IMR-90 (cell line): ENCODE measurements around the gene TCF4. TPM values are rescaled to one million over a fixed set of nuclear protein-coding genes. Genes with fewer than 3 reads are reported as not detected.
A peak's percentile ranks its signal among the peaks of the same experiment; 100 is the strongest.

Experiments
- ATAC-seq: fragments of 200-7000 bp; cut with Tn5 transposase; 2 replicates; pipeline ENCODE4 v1.9.1; 2020; ENCODE audit warnings: low read depth, mild to moderate bottlenecking, moderate library complexity
- BruUV-seq: library from RNA; stranded (reverse); fragments of 400-500 nt; replicated peaks from 2 replicates; lab custom pipeline; 2021; lab: Mats Ljungman, UMichigan
- CTCF ChIA-PET: fragments of 300-600 bp; formaldehyde crosslinking; extraction: SDS; loops from one replicate; lab custom pipeline; 2021; ENCODE audit warnings: antibody characterized with exemption; lab: Yijun Ruan, JAX
- POLR2A ChIA-PET: fragments of 300-600 bp; sonication (Branson Sonifier 250); formaldehyde crosslinking; loops from one replicate; lab custom pipeline; 2022; ENCODE audit warnings: antibody characterized with exemption; ENCODE audit not compliant: unreplicated experiment; lab: Charles Lee
- DNase-seq: peaks from one replicate; pipeline ENCODE4 v3.0.0; 2013
- H2AFZ ChIP-seq: replicated peaks from 2 replicates; pipeline ENCODE3; 2013; ENCODE audit warnings: low read length, mild to moderate bottlenecking; ENCODE audit not compliant: poor library complexity
- H2AK5ac ChIP-seq: 2 replicates; pipeline ENCODE4 v1.6.1; 2013; ENCODE audit warnings: low read depth, low read length, inconsistent platforms
- H2AK9ac ChIP-seq: replicated peaks from 2 replicates; pipeline ENCODE3; 2013; ENCODE audit warnings: mild to moderate bottlenecking, low read depth, low read length, moderate library complexity; ENCODE audit not compliant: poor library complexity
- H2BK120ac ChIP-seq: 2 replicates; pipeline ENCODE4 v1.6.1; 2013; ENCODE audit warnings: low read depth, low read length, inconsistent platforms
- H2BK15ac ChIP-seq: 3 replicates; pipeline ENCODE4 v1.6.1; 2013; ENCODE audit warnings: low read depth, low read length, inconsistent platforms
- H2BK20ac ChIP-seq: 2 replicates; pipeline ENCODE4 v1.6.1; 2013; ENCODE audit warnings: low read depth, mild to moderate bottlenecking, inconsistent platforms, low read length, moderate library complexity
- H2BK5ac ChIP-seq: 2 replicates; pipeline ENCODE4 v1.6.1; 2013; ENCODE audit warnings: mild to moderate bottlenecking, low read depth, low read length, inconsistent platforms; ENCODE audit not compliant: poor library complexity, severe bottlenecking
- H3K14ac ChIP-seq: replicated peaks from 2 replicates; pipeline ENCODE4 v1.6.1; 2013; ENCODE audit warnings: low read depth, low read length, inconsistent platforms
- H3K18ac ChIP-seq: 2 replicates; pipeline ENCODE4 v1.6.1; 2013; ENCODE audit warnings: low read depth, low read length, control low read depth
- H3K23ac ChIP-seq: 2 replicates; pipeline ENCODE4 v1.6.1; 2013; ENCODE audit warnings: low read depth, low read length, inconsistent platforms
- H3K27ac ChIP-seq: 2 replicates; pipeline ENCODE4 v1.5.1; 2013; ENCODE audit warnings: mild to moderate bottlenecking, control low read depth, low read length; ENCODE audit not compliant: insufficient read depth
- H3K27me3 ChIP-seq: 2 replicates; pipeline ENCODE4 v1.6.1; 2013; ENCODE audit warnings: low read length; ENCODE audit not compliant: control insufficient read depth, insufficient read depth
- H3K36me3 ChIP-seq: 2 replicates; pipeline ENCODE4 v1.6.1; 2013; ENCODE audit warnings: low read length, mixed read lengths; ENCODE audit not compliant: control insufficient read depth, insufficient read depth
- H3K4ac ChIP-seq: 2 replicates; pipeline ENCODE4 v1.6.1; 2013; ENCODE audit warnings: low read depth, low read length, inconsistent platforms
- H3K4me1 ChIP-seq: 2 replicates; pipeline ENCODE4 v1.6.1; 2013; ENCODE audit warnings: low read length, mixed read lengths; ENCODE audit not compliant: control insufficient read depth, insufficient read depth
- H3K4me2 ChIP-seq: 2 replicates; pipeline ENCODE4 v1.6.1; 2013; ENCODE audit warnings: low read depth, mild to moderate bottlenecking, control low read depth, low read length, moderate library complexity
- H3K4me3 ChIP-seq: 2 replicates; pipeline ENCODE4 v1.5.1; 2013; ENCODE audit warnings: low read depth, mild to moderate bottlenecking, control low read depth, low read length, moderate library complexity; ENCODE audit not compliant: insufficient read depth
- H3K56ac ChIP-seq: 2 replicates; pipeline ENCODE4 v1.6.1; 2013; ENCODE audit warnings: low read length, inconsistent platforms; ENCODE audit not compliant: insufficient read depth; ENCODE audit errors: extremely low read depth
- H3K79me1 ChIP-seq, 2 experiments: 2 replicates each; pipeline ENCODE4 v1.6.1; 2013; ENCODE audit warnings: low read length in 2 of 2, inconsistent platforms in 1 of 2, low read depth in 1 of 2
- H3K9ac ChIP-seq: 2 replicates; pipeline ENCODE4 v1.6.1; 2013; ENCODE audit warnings: low read depth, low read length, control low read depth
- H3K9me1 ChIP-seq: 2 replicates; pipeline ENCODE4 v1.6.1; 2013; ENCODE audit warnings: low read length, inconsistent platforms; ENCODE audit not compliant: insufficient read depth
- H3K9me3 ChIP-seq: 2 replicates; pipeline ENCODE4 v1.6.1; 2013; ENCODE audit warnings: low read length; ENCODE audit not compliant: control insufficient read depth, insufficient read depth
- H4K20me1 ChIP-seq: 2 replicates; pipeline ENCODE4 v1.6.1; 2013; ENCODE audit warnings: low read length, inconsistent platforms; ENCODE audit not compliant: insufficient read depth
- H4K5ac ChIP-seq: 2 replicates; pipeline ENCODE4 v1.6.1; 2013; ENCODE audit warnings: mild to moderate bottlenecking, low read depth, low read length, control low read depth
- H4K8ac ChIP-seq, 2 experiments: 2 replicates each; pipeline ENCODE4 v1.6.1; 2013; ENCODE audit warnings: low read depth in 2 of 2, low read length in 2 of 2, control low read depth in 1 of 2, inconsistent platforms in 1 of 2
- H4K91ac ChIP-seq: 2 replicates; pipeline ENCODE4 v1.6.1; 2013; ENCODE audit warnings: low read depth, low read length, inconsistent platforms; ENCODE audit not compliant: insufficient read depth
- CEBPB ChIP-seq: IDR thresholded peaks from 2 replicates; pipeline ENCODE4 v1.6.1; 2012; ENCODE audit warnings: low read depth, low read length, improper control_type of control experiment
- CHD1 ChIP-seq: IDR thresholded peaks from 2 replicates; pipeline ENCODE4 v1.6.1; 2012; ENCODE audit warnings: low read depth, low read length, improper control_type of control experiment
- MAFK ChIP-seq: IDR thresholded peaks from 2 replicates; pipeline ENCODE4 v1.6.1; 2012; ENCODE audit warnings: low read depth, low read length, improper control_type of control experiment
- NFE2L2 ChIP-seq: fragments of 150-350 bp; IDR thresholded peaks from 2 replicates; pipeline ENCODE4 v1.6.1; 2016; ENCODE audit warnings: low read depth, mild to moderate bottlenecking, low read length
- POLR2A ChIP-seq: IDR thresholded peaks from 2 replicates; pipeline ENCODE4 v1.6.1; 2012; ENCODE audit warnings: mild to moderate bottlenecking, low read depth, low read length
- RAD21 ChIP-seq: IDR thresholded peaks from 2 replicates; pipeline ENCODE4 v1.6.1; 2012; ENCODE audit warnings: low read length, improper control_type of control experiment
- RCOR1 ChIP-seq: IDR thresholded peaks from 2 replicates; pipeline ENCODE4 v1.6.1; 2012; ENCODE audit warnings: mild to moderate bottlenecking, low read length, improper control_type of control experiment; ENCODE audit not compliant: insufficient replicate concordance
- RFX5 ChIP-seq: IDR thresholded peaks from 2 replicates; pipeline ENCODE4 v1.8.0; 2012; ENCODE audit warnings: low read depth, mild to moderate bottlenecking, low read length, moderate library complexity
- SMC3 ChIP-seq: fragments of 150-350 bp; IDR thresholded peaks from 2 replicates; pipeline ENCODE4 v1.6.1; 2016; ENCODE audit warnings: low read depth, mild to moderate bottlenecking, antibody characterized with exemption, low read length, moderate library complexity
- WGBS, 2 experiments: methylation state at CpG; one replicate each; pipeline versions ENCODE4 v1.1.5 to v1.1.7; 2013; ENCODE audit warnings: missing lambda C conversion rate in 2 of 2; ENCODE audit not compliant: insufficient read length in 1 of 2; ENCODE audit errors: extremely low coverage in 2 of 2; 5-methylcytosine and 5-hydroxymethylcytosine counted together
- dilution Hi-C: fragments of 300-500 bp; cut with HindIII; formaldehyde crosslinking; loops from one replicate; pipeline ENCODE4 v1.14.3; 2018; ENCODE audit warnings: low sequenced_read_pairs; ENCODE audit not compliant: unreplicated experiment
- in situ Hi-C: fragments of 300-500 bp; cut with MboI; formaldehyde crosslinking; loops from 3 replicates; pipeline ENCODE4 v1.14.3; 2019; ENCODE audit warnings: low sequenced_read_pairs, inconsistent platforms, mixed read lengths
- intact Hi-C: fragments of 100-400 bp; cut with micrococcal nuclease; formaldehyde crosslinking; loops from 2 replicates; pipeline ENCODE4 v1.10.0; 2022
- polyA plus RNA-seq, 3 experiments: library from polyadenylated mRNA; depleted of rRNA; stranded (reverse); fragments of >200 nt; gene quantifications; 2 replicates each; pipeline ENCODE4 v1.2.3, GENCODE V29; 2012; ENCODE audit warnings: low replicate concordance in 1 of 3
- total RNA-seq: library from RNA; depleted of rRNA; stranded (reverse); fragments of >200 nt; gene quantifications from 2 replicates; pipeline ENCODE4 v1.2.3, GENCODE V29; 2012
- TF ChIP-seq, protein P1 (sequence below): conservative IDR thresholded peaks from 2 replicates; pipeline ENCODE4 v1.5.1; 2012; ENCODE audit warnings: mild to moderate bottlenecking, low read depth, low read length, improper control_type of control experiment

TCF4 gene
- total and polyA plus RNA-seq, 2 of the 4 experiments (the other 2 are of a cell fraction), result 30.0 to 87.1 TPM

DNA sequence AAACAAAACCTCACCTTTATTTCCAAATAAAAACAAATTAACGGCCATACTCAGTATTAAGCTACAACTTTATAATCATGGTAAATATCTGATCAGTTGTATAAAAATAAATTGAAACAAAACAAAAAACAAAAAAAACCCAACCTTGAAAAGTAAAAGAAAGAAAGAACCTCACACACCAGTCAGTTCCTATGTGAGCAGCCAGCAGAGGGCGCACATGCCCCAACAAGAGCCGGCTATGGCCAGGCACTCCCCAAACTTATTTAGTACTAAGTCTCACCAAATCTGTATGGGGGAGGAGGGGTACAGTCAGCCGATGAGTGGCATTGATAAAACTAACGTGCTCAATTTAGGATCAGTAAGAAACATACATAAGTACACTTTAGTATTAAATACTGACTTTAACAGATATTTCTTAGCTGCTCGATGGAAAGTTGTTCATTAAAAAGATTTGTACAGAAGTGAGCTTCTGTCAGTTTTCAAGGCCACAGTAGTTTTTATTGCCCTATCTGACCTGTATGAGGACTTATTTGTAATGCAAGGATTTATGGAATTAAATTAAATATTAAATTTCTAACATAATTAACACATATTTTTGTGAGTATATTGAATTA, 172.6 kb downstream of the TCF4 start:
- dilution Hi-C loops, result no loop called here
- WGBS, 2 experiments, result 100% methylated on average over 1 of the region's 6 CpGs; no CpG with 5 or more reads in 1 of the 2 experiments
- H3K79me1 ChIP-seq, result peaks cover 27 to 71% of the 10 kb centered on the region in 2 experiments
- H3K14ac ChIP-seq, result no peak overlapping the region
- H2AK5ac ChIP-seq, result no peak overlapping the region
- no peak overlapping the region for H4K5ac ChIP-seq
- H3K18ac ChIP-seq, result no peak overlapping the region
- H3K4me3 ChIP-seq, result no peak overlapping the region
- peak overlapping the region; percentile 11; the same call in 1 of the 2 replicates for H3K4me2 ChIP-seq
- no peaks in the 10 kb centered on the region for H3K9me3 ChIP-seq
- H2BK15ac ChIP-seq, result no peak overlapping the region
- ChIA-PET CTCF (interaction anchor here (0.5 to 2.2 kb wide), 13 partner anchors 9 to 1150 kb away, joined by 3 to 11 read pairs (median 3); no protein-coding TSS in a partner anchor), POLR2A (no interaction called here)
- no peak overlapping the region for H3K23ac ChIP-seq
- H3K4me1 ChIP-seq, result peaks cover 9% of the 10 kb centered on the region
- H3K27ac ChIP-seq, result no peak overlapping the region
- H4K20me1 ChIP-seq, result no peaks in the 10 kb centered on the region; the same call in 1 of the 2 replicates
- TF ChIP-seq NFE2L2 (no peak), RFX5 (no peak), RAD21 (peak; percentile 94), CEBPB (no peak), MAFK (no peak), SMC3 (peak; percentile 96), CHD1 (no peak), RCOR1 (no peak), POLR2A (no peak)
- TF ChIP-seq, protein P1, sequence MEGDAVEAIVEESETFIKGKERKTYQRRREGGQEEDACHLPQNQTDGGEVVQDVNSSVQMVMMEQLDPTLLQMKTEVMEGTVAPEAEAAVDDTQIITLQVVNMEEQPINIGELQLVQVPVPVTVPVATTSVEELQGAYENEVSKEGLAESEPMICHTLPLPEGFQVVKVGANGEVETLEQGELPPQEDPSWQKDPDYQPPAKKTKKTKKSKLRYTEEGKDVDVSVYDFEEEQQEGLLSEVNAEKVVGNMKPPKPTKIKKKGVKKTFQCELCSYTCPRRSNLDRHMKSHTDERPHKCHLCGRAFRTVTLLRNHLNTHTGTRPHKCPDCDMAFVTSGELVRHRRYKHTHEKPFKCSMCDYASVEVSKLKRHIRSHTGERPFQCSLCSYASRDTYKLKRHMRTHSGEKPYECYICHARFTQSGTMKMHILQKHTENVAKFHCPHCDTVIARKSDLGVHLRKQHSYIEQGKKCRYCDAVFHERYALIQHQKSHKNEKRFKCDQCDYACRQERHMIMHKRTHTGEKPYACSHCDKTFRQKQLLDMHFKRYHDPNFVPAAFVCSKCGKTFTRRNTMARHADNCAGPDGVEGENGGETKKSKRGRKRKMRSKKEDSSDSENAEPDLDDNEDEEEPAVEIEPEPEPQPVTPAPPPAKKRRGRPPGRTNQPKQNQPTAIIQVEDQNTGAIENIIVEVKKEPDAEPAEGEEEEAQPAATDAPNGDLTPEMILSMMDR, result peak; percentile 90
- H4K8ac ChIP-seq, result no peak overlapping the region
- ATAC-seq (peak; percentile 92), DNase-seq (peak; percentile 86)
- H3K27me3 ChIP-seq, result no peaks in the 10 kb centered on the region
- H4K91ac ChIP-seq, result 0 out of 2 replicates have a peak overlapping the region, but pooled peaks have one; percentile 26
- H2BK120ac ChIP-seq, result peak overlapping the region; percentile 36; the same call in 1 of the 2 replicates
- H3K56ac ChIP-seq, result no peak overlapping the region
- H3K4ac ChIP-seq, result no peak overlapping the region; the same call in 1 of the 2 replicates
- peak overlapping the region; percentile 17 for H2BK5ac ChIP-seq
- H2BK20ac ChIP-seq, result no peak overlapping the region
- intact Hi-C loops, result loop anchor here (1.0 to 10.0 kb wide), 5 partner anchors 173 to 1161 kb away; partner anchors contain the start of gene TCF4
- in situ Hi-C loops, result loop anchor here (5.0 to 25.0 kb wide), 4 partner anchors 172 to 1159 kb away; partner anchors contain the start of gene TCF4
- H3K9me1 ChIP-seq, result peaks cover 4% of the 10 kb centered on the region; the same call in 1 of the 2 replicates
- H2AK9ac ChIP-seq, result no peak overlapping the region
- H3K9ac ChIP-seq, result no peak overlapping the region
- BruUV-seq, result no TSS peak
- H3K36me3 ChIP-seq, result no peaks in the 10 kb centered on the region; the same call in 1 of the 2 replicates
- no peak overlapping the region for H2AFZ ChIP-seq
